GM06990 (cell line): Measurements from ENCODE around the gene SALL3.

Source experiments
- DNase-seq: peaks from one replicate; pipeline ENCODE4 v3.0.0-alpha.2; 2011; ENCODE audit not compliant: insufficient read length; ENCODE audit errors: extremely low read depth
- H3K27me3 ChIP-seq: replicated peaks from 2 replicates; pipeline ENCODE4 v1.6.0; 2011; ENCODE audit warnings: low read length; ENCODE audit not compliant: control insufficient read depth, insufficient read depth
- H3K36me3 ChIP-seq: 2 replicates; pipeline ENCODE4 v1.5.1; 2011; ENCODE audit warnings: low read length; ENCODE audit not compliant: control insufficient read depth, insufficient read depth
- H3K4me3 ChIP-seq: replicated peaks from 2 replicates; pipeline ENCODE4 v1.5.1; 2011; ENCODE audit warnings: low read depth, mild to moderate bottlenecking, control low read depth, low read length
- TF ChIP-seq, protein P1 (sequence below): IDR thresholded peaks from 2 replicates; pipeline ENCODE4 v1.5.1; 2011; ENCODE audit warnings: low read length, control low read depth, mild to moderate bottlenecking, inconsistent platforms; ENCODE audit not compliant: insufficient read depth, poor library complexity, severe bottlenecking

SALL3 gene

GRCh38 chr18:78993014-78993926, 13.7 kb downstream of the SALL3 start:
- TF ChIP-seq, protein P1, sequence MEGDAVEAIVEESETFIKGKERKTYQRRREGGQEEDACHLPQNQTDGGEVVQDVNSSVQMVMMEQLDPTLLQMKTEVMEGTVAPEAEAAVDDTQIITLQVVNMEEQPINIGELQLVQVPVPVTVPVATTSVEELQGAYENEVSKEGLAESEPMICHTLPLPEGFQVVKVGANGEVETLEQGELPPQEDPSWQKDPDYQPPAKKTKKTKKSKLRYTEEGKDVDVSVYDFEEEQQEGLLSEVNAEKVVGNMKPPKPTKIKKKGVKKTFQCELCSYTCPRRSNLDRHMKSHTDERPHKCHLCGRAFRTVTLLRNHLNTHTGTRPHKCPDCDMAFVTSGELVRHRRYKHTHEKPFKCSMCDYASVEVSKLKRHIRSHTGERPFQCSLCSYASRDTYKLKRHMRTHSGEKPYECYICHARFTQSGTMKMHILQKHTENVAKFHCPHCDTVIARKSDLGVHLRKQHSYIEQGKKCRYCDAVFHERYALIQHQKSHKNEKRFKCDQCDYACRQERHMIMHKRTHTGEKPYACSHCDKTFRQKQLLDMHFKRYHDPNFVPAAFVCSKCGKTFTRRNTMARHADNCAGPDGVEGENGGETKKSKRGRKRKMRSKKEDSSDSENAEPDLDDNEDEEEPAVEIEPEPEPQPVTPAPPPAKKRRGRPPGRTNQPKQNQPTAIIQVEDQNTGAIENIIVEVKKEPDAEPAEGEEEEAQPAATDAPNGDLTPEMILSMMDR, result no peak
- no peaks in the 10 kb centered on the region for H3K27me3 ChIP-seq
- no peak for DNase-seq
- no peaks in the 10 kb centered on the region for H3K36me3 ChIP-seq
- no peak overlapping the region for H3K4me3 ChIP-seq

GRCh38 chr18:78994000-78994399, 14.4 kb downstream of the SALL3 start:
- H3K27me3 ChIP-seq, result no peaks in the 10 kb centered on the region
- TF ChIP-seq, protein P1, result no peak
- DNase-seq, result no peak

DNA sequence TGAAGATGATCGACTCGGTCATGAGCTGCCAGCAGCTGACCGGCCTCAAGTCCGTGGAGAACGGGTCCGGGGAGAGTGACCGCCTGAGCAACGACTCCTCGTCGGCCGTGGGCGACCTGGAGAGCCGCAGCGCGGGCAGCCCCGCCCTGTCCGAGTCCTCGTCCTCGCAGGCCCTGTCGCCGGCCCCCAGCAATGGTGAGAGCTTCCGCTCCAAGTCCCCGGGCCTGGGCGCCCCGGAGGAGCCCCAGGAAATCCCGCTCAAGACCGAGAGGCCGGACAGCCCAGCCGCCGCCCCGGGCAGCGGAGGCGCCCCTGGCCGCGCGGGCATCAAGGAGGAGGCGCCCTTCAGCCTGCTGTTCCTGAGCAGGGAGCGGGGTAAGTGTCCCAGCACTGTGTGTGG, 14.9 kb downstream of the SALL3 start:
- Histone ChIP-seq H3K27me3 (no peaks in the 10 kb centered on the region), H3K36me3 (no peaks in the 10 kb centered on the region), H3K4me3 (no peak overlapping the region)
- DNase-seq, result no peak
- TF ChIP-seq, protein P1, result no peak

More at GRCh38 chr18:78994000-78994399, 14.4 kb downstream of the SALL3 start:
- no peaks in the 10 kb centered on the region for H3K36me3 ChIP-seq
- H3K4me3 ChIP-seq, result no peak overlapping the region

- TF ChIP-seq, protein P1, result no peak
- no peak for DNase-seq
- H3K36me3 ChIP-seq, result no peaks in the 10 kb centered on the region
- no peak overlapping the region for H3K4me3 ChIP-seq
- no peaks in the 10 kb centered on the region for H3K27me3 ChIP-seq
These were observed 15.5 kb downstream of the SALL3 start for GRCh38 chr18:78994977-78995582.

DNA sequence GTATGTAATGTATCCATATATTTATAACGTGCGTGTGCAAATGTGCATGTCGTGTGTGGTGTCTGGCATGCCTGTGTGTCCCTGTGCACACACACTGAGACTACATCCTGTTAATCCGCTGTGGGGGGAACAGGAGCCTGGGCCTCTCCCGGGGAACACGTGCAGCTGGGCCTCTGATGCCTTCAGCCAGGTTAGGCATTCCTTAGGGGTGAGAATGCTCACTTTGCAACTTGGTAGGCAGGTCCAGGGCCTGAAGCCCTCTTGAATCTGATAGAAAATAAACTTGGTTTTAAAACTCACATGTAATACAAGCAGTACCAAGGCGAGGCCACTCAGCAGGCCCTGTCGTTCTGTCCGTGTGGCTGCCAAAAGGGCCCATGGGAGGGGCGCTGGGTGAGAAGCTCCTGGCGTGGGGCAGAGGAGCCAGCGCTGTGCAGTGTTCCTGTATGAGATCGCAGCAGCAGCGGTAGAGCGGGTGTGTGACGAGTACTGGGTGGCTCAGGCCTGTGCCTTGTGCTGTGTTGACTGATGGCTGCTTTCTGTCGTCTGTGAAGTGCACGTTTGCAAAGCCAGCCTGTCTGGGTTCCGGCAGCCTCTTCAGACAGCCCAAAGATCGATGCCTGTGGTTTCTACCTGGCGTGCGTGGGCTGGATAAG, 16.2 kb downstream of the SALL3 start:
- Histone ChIP-seq H3K27me3 (no peaks in the 10 kb centered on the region), H3K36me3 (no peaks in the 10 kb centered on the region), H3K4me3 (no peak overlapping the region)
- TF ChIP-seq, protein P1, result no peak
- DNase-seq, result no peak
